Testis (tissue), 2 donors: ENCODE results near the gene FAM222A.

Experiments used
- POLR2A ChIP-seq: fragments of 450-650 bp; IDR thresholded peaks from one replicate; pipeline ENCODE4 v1.6.1; 2017; ENCODE audit warnings: antibody characterized with exemption, mild to moderate bottlenecking, moderate library complexity
- TF ChIP-seq, protein P1 (sequence below), 3 experiments: fragments of 450-650 bp in 2 of 3; fragments of 200-600 bp in 1 of 3; sonication (generic) in 1 of 3; IDR thresholded peaks; one replicate each; pipeline ENCODE4 v1.5.1; 2016 to 2019; ENCODE audit warnings: antibody characterized with exemption in 3 of 3, mild to moderate bottlenecking in 2 of 3, moderate library complexity in 1 of 3

DNA sequence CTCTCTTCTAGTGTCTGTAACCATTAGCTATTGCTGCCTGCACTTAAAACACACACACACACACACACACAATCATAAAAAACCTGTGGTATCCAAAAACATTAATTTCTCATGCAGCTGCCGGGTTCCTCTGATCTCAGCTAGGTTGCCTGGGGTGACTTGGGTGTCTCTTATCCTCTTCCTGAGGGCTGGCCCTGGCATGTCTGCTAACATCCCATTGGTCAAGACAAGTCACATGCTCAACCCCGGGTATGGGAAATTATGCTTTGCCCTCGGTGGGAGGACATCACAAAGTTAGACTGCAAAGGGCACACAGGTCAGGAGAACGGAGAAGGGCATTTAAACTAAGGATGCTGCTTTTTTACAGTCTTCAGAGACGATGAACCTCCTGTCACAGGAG, 63.9 kb downstream of the FAM222A start:
- no peak for TF ChIP-seq POLR2A
- TF ChIP-seq, protein P1, sequence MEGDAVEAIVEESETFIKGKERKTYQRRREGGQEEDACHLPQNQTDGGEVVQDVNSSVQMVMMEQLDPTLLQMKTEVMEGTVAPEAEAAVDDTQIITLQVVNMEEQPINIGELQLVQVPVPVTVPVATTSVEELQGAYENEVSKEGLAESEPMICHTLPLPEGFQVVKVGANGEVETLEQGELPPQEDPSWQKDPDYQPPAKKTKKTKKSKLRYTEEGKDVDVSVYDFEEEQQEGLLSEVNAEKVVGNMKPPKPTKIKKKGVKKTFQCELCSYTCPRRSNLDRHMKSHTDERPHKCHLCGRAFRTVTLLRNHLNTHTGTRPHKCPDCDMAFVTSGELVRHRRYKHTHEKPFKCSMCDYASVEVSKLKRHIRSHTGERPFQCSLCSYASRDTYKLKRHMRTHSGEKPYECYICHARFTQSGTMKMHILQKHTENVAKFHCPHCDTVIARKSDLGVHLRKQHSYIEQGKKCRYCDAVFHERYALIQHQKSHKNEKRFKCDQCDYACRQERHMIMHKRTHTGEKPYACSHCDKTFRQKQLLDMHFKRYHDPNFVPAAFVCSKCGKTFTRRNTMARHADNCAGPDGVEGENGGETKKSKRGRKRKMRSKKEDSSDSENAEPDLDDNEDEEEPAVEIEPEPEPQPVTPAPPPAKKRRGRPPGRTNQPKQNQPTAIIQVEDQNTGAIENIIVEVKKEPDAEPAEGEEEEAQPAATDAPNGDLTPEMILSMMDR (IDR thresholded peaks at IDR 0.05), result no peak
